Stimulated activated CD4-positive, alpha-beta T cell treated with anti-CD3 and anti-CD28 coated beads, Interleukin-12 subunit alpha, Interleukin-12 subunit beta, amount 100 ng/mL, for 24 hours (primary cell): ENCODE results near the gene NSG1.

Source experiments
- DNase-seq, 2 experiments: peaks; one replicate each; pipeline ENCODE4 v3.0.0-alpha.2; 2020; ENCODE audit warnings: low read depth in 2 of 2

Gene NSG1

GRCh38 chr4:4374388-4375098 is 12.4 kb upstream of the NSG1 start:
- DNase-seq = no peak

- no peak for DNase-seq
These were observed 10.8 kb upstream of the NSG1 start for GRCh38 chr4:4376074-4376473.

DNA sequence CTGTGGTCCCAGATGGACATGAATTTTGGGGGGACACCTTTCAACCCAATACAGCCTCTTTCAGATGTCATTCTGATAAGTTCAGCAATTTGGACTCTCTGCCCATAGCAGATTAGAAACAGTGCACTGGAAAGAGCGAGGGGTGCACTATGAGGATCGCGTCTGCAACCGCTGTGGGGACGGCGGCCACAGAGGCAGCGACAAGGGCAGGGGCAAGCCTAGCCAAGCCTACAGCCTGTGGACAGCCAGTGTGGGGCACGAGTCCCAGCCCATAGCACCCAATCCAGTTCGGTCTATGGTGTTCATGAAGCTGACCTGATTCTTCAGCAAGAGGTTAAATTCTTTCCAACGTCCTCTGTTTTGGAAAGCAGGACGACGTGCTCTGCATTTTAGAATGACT is 9.7 kb upstream of the NSG1 start:
- DNase-seq = no peak

DNA sequence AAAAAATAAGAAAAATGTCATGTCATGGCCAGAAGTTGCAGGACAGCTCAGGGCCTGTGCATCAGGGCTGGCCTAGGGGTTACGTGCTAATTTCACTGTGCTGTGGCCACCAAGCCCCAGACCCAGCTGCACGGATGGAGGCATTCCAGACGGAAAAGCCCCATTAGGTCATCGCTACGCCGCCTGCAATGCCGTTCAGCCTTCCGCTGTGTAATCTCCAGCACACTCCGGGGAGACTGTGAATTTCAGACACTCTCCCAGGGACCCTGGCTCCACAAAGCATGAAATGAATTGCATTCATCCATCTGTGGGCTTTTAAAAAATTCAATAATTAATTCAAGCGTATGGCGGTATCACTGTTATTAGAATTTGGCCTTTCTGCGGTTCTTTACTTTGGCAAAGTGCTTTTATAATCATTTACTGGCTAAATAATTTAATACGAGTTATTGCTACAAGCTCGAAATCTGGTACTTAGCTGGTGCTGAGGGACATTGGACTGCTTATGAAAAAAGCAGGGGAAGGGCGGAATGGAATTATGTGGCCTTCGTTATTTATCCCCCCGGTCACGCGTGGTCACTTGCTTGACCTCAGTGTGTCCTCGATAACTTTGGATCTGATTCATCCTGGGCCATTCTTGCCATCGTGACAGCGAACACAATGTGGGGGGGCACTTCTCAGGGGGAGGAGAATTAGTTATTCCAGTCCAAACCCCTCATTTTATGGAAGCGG is 9.0 kb upstream of the NSG1 start:
- no peak for DNase-seq

DNA sequence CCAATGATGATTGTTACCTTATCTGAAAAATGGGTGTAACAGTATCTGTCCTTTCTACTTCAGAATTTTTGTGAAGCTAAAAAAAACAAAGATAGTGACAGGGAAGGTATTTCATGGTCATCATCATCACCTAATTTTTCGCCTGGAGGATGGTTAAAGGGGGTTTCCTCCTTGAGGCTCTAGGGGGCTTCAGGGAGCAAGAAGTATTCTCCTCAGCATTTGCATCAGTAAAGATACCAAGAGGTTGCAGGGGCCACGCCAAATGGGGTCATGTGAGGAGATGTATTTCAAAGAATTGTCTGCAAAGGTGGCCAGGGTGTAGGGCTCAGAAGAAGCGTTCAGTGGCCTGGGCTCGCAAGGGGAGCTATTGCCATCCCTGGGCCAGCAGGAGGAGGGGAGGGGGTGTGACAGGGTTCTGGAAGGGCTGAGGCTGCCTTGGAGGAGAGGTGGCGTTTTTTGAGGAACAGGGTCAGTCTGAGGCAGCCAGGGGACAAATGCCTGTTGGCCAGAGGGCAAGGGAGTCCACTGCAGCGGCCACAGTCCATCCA is 7.3 kb upstream of the NSG1 start:
- DNase-seq = no peak

DNA sequence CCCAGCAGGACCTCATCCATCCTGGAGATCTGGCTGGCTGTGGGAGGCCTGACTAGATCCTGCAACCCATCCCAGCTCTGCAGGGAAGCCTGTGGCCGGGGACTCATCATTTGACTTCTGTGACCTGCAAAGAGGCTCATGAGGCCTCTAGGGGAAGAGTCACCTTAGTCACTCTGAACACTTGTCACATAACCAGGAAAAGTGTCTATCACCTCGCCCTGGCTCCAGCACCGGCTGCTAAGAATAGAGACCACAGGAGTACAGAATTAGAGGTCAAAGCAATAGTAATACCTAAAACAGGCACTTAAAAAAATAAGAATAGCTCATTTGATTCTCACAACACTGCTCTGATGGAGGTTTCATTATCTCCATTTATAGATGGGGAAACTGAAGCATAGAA is 3.8 kb upstream of the NSG1 start:
- DNase-seq = no peak

DNA sequence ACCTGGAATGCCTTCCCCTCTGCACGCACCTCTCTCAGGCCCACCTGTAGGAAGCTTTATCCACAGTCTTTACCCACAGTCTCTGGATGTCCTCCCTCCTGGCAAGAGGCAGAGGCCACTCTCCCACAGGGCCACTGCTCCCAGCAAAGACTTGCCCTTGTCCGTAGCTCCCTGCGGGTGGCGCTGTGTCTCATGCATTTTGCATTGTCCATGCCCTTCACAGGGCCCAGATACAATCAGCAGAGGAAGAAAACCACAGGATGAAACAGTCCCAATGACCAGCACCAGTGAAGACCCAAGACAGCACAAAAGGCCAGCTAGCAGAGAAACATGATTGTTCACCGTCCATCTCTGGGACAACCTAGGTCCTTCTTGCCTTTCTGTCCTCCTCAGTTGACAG is 2.1 kb upstream of the NSG1 start:
- no peak for DNase-seq

- DNase-seq = no peak
These were observed 1.1 kb upstream of the NSG1 start for GRCh38 chr4:4385729-4386295.

- peak in 1 of 2 experiments; percentile 11 for DNase-seq
These were observed 586 bp upstream of the NSG1 start for GRCh38 chr4:4386296-4386735.

- DNase-seq = no peak
These were observed 819 bp downstream of the NSG1 start for GRCh38 chr4:4387531-4388310.

DNA sequence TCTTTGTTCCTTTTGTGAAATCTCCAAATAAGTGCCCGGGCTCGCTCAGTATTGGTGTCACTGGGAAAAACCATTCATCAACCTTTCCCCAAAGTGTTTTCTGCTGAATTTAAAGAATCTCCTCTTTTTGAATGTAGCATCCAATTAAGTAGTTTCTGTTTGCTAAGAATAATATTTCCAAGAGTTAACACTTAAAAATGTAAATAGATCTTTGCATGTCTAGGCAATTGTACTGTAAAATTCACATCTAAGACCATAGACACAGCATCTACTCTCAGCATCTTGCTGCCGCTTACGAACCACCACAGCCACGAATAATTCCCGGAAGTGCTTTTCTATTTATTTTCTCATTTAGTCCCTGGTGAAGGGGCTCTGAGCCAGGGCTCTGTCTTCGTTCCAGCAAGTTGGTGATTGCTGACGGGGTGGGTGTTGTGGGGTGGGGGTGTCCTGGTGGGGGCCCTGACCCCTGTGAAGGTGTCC is 1.4 kb downstream of the NSG1 start:
- DNase-seq = no peak

DNA sequence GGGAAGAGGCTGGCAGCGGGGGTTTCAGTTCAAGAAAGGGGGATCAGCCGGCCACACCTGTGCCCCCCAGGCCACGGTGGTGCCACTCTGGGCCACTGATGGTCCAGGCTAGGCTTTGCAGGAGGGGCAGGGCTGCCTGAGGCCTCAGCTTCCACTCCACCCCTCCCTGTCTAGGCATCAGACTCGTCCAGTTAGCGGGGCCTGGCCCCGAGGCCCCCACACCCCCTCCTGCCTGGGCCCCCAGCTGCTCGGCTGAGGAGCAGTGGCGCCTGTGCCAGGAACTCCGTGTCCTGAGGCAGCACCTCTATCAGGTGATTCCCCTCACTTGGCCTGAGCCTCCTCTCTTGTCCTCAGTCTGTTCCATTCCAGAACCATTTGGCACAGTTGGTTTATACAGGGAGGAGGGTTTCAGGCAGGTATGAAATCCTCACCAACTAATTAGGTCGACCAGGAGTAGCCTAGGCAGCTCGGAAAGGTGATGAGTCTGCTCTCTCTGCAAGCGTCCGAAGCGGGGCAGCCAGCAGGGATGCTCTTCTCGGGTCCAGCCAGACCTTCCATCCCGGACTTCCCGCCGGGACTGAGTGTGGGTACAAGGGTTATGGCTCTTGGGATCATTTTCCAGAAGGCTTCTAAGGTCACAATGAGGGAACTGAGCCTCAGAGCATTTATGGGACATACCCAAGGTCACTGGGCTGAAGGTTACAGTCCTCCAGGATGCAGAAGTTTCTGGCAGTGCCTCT is 2.1 kb downstream of the NSG1 start:
- no peak for DNase-seq

GRCh38 chr4:4390046-4390445 is 3.1 kb downstream of the NSG1 start:
- no peak for DNase-seq

DNA sequence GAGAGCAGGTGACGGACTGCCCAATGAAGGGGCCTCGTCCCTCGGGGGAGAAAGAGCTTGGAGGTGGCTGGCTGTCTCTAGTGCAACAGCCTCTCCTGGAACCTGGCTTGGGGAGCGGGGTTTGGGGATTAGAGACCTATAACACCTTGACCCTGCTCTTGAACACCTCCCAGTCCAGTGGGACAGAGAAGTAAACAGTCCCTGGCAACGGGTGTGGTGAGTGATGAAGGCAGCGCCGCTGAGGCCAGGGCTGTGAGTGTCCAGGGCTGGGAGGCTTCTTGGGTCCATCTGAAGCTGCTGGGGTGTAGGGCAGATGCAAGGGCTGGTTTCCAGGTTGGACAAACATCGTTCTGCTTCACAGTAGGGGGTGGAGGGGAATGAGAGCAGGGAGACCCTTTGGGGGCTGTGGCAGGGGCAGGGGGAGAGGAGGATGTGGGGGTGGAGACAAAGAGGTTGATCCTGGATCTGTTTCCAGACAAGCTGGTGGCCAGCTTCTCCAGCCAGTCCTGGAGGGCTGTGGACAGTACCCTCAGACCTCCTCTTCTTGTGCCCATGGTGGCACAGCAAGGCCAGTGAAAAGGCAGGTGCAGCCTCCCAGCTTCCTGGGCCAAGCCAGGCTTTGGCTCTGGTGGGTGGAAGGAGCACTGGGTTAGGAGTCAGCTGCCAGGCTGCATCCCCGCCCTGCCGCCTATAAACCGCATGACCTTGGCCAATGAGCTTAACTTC is 3.8 kb downstream of the NSG1 start:
- DNase-seq = no peak

DNA sequence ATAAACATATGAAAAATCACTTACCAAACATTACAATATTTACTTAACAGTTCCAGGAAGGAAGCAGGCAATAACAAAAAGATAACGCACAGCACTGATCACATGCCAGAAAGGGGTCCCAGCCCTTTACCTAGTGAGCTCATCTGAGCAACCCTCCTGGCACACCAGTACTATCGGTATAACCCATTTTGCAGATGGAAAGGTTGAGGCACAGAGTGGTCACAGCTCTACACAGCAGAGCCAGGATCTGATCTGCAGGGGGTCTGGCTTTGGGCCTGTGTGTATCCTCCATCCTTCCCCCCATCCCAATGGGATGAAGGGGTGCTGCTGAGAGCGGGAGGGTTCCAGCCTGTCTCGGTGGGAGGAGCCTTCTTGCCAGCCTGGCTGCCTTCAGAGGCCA is 5.0 kb downstream of the NSG1 start:
- no peak for DNase-seq

DNA sequence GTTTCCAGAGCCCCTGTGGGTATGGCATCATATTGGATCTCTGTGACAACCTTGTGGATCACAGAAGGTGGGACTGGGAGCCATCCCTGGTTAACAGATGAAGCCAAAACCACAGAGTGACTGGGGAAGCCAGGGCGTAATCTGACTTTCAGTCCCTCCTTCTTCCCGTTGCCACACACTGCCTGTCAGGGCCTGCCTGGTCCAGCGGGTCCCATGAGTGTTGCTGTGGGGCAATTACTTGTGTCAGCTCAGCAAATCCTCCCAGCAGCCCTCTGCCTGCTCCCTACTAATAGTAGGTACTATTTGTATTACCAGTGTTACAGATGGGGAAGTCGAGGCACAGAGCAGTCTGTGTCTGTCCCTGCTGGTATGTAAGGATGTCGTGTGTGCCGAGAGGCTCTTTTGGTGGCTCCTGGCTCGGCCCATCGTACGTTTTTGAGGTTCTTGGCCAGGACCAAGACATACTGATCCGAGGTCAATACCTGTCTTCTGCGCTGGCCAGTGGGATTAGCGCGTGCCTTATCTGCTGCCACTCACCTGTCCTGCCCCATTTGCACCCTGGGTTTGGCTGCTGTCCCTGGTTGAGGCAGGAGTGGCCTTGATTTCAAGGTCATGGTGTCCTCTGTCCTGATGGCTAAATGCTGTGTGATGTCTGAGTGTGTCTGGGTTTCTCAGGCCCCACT is 5.7 kb downstream of the NSG1 start:
- no peak for DNase-seq

- no peak for DNase-seq
These were observed 7.7 kb downstream of the NSG1 start for GRCh38 chr4:4394644-4395043.

DNA sequence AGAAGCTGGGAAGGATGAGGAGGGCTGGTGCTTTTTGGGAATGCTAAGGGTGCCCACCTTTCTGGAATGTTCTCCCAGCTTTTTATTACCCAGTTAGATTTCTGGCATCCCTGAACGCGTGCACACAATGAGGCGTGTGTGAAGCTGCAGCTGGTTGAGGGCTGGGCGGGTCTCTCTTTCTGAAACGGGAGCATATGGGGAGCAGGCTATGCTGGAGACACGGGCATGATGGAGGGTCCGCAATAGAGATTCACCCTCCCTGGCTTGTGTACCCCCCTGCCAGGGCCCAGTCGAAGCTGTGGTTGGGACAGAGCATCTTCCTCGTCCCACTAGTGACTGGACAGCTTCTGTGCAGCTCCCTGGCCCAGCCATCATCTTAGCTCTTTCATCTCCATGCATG is 8.5 kb downstream of the NSG1 start:
- no peak for DNase-seq

DNA sequence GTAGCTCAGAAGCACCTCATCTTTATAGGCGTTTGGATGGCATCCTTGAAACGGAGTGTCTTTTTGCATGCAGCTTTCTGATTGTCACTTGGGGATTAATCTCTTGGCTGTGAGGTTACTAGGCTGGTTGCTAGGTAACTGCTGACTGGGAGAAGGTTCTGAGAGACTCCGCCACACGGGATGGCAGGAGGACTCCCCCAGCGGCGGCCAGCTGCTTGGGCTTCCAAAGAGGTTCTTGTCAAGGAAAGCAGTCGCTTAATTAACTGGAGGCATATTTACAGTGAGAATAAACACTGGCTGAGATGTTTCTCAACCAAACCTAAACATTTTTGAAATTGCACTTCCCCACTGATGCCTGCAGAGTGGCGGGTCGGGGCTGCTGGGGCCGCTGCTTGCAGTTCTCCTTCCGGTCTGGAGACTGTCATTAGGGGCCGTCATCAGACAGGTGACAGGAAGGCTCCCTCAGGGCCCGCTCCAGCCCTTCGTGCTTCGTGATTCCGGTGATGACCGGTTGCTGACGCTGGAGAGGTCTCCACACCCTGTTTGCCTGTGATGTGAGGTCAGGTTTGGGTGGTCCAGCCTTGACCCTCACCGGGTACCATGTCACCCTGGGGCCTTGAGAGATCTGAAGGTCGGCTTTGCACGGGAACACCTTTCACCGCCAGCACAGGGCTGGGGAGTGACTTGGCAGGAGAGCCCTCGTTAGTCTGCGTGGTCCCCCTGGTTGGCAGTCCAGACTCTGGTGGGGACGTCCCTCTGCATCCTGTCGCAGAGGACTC is 9.1 kb downstream of the NSG1 start:
- DNase-seq = no peak
